HL-60/S4 (cell line): ENCODE data around the gene ATRAID.

Experiments
- in situ Hi-C: fragments of 300-500 bp; cut with MboI; formaldehyde crosslinking; loops from 2 replicates; pipeline ENCODE4 v1.14.3; 2022; ENCODE audit warnings: low sequenced_read_pairs

Gene ATRAID

GRCh38 chr2:27217173-27218121 lies 5.6 kb downstream of the ATRAID start, which contains the start of gene CAD:
CAD (plus strand) TSS chr2:27217369; CDS start chr2:27217552, 183 bp downstream.
- in situ Hi-C loops: no loop called here

- in situ Hi-C loops: no loop called here
Observed at GRCh38 chr2:27218614-27219013, 6.8 kb downstream of the ATRAID start.

DNA sequence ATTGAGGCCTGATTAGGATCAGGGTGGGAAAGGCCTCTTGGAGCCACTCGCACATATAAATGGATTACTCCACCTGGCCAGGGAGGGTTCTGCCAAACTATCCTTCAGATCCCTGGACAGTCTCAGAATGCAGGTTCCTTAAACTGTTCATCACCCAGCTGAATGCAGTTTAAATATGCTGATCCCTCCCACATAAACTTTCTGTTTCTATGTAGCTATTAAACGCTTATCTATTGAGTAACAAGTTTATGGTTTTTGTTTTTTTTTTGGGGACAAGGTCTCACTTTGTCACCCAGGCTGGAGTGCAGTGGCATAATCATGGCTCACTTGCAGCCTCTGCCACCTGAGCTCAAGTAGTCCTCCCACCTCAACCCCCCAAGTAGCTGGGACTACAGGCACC lies 7.2 kb downstream of the ATRAID start:
- in situ Hi-C loops: no loop called here

DNA sequence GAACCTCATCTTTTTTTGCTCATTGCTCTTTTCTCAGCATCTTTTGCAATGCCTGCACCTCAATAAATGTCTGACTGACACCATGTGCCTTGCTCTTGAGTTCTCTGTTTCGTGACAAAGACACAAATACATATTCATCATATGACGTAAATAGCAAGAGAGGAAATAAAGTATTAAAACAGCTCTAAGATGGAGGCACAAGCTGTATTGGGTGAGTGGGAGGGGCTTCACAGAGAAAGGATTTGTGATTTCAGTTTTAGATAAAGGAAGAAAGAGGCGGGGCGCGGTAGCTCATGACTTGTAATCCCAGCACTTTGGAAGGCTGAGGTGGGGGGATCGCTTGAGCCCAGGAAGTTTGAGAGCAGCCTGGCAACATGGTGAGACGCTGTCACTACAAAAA lies 8.2 kb downstream of the ATRAID start:
- in situ Hi-C loops: no loop called here

DNA sequence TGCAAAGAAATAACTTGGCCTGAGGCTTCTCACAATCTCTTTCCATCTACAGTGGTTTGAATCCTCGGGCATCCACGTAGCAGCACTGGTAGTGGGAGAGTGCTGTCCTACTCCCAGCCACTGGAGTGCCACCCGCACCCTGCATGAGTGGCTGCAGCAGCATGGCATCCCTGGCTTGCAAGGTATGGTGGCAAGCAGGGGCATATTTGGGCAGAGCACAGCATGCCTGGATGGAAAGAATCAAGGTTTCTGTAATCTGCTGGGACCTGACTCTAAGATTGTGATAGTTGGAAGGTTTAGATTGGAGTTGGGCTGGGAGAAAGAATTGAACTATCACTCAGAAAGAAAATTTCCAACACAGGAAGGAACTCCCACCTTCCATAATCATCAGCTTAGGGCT lies 9.3 kb downstream of the ATRAID start:
- in situ Hi-C loops: no loop called here

DNA sequence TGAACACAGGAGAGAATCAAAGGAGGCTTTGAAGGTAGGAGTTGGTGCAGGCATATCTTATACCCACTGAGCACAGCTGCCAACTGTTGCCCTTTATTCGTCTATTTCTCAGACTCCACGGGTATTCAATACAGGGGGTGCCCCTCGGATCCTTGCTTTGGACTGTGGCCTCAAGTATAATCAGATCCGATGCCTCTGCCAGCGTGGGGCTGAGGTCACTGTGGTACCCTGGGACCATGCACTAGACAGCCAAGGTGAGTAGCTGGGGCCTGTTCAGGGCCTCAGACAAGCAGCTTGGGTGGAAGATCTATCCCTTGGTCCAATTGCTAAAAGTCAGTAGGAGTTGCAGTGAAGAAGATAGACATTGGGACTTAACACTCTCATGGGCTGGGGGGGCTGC lies 10.6 kb downstream of the ATRAID start:
- in situ Hi-C loops: no loop called here

GRCh38 chr2:27223416-27223815 lies 11.6 kb downstream of the ATRAID start:
- in situ Hi-C loops: no loop called here

DNA sequence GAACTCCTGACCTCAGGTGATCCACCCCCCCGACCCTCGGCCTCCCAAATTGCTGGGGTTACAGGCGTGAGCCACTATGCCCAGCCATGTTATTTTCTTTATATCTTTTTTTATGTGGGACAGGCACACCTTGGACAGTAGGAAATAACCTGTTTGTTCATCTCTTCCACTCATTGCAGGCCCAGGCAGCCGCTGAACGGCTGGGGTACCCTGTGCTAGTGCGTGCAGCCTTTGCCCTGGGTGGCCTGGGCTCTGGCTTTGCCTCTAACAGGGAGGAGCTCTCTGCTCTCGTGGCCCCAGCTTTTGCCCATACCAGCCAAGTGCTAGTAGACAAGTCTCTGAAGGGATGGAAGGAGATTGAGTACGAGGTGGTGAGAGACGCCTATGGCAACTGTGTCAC lies 13.7 kb downstream of the ATRAID start:
- in situ Hi-C loops: no loop called here

DNA sequence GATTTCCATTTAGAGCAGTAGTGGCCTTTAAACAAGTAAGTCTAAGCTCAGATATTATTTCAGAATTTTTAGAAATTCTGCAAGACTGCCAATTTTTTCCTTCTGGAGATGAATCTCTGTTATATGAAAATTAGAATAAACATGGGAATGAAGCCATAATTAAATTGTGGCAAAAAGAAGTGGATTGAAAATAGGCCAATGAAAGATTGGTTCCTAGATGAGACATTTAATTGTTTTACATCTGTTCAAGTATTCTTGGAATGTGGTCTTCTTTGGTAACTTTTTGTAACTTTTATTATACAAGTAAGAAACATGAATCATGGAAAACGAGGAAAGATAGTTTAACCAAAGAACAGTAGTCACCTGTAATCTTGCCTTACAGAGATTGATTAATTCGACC lies 15.7 kb downstream of the ATRAID start:
- in situ Hi-C loops: no loop called here

- in situ Hi-C loops: no loop called here
Observed at GRCh38 chr2:27231921-27232320, 20.1 kb downstream of the ATRAID start.

DNA sequence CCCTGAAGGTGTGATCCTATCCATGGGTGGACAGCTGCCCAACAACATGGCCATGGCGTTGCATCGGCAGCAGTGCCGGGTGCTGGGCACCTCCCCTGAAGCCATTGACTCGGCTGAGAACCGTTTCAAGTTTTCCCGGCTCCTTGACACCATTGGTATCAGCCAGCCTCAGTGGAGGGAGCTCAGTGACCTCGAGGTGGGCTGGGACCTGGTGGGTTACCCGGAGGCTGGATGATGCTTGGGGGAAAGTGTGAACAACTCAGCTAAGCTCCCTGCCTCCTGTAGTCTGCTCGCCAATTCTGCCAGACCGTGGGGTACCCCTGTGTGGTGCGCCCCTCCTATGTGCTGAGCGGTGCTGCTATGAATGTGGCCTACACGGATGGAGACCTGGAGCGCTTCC lies 21.5 kb downstream of the ATRAID start:
- in situ Hi-C loops: no loop called here

GRCh38 chr2:27236136-27236535 lies 24.3 kb downstream of the ATRAID start:
- in situ Hi-C loops: no loop called here

- in situ Hi-C loops: no loop called here
Observed at GRCh38 chr2:27236626-27237025, 24.8 kb downstream of the ATRAID start.

- in situ Hi-C loops: no loop called here
Observed at GRCh38 chr2:27237341-27237945, 25.6 kb downstream of the ATRAID start.

GRCh38 chr2:27238976-27239375 lies 27.1 kb downstream of the ATRAID start:
- in situ Hi-C loops: no loop called here

DNA sequence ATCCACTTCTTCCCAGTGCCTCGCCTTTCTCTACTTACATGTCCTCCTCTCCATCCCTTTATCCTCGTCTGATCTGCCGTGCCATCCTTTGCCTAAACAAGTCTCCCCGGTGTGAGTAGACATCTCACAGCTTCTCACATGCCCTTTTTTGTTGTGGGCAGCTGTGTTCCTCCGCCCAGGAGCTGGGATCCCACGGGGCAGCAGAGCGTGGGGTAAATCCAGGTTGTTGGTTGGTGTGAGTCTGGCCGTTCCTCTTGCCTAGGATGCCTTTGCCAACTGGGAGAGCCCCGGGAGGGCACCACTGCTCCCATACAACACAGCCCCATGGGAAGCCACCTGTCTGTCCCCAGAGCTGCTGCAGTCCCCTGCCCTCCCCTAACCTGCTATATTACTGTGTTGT lies 28.6 kb downstream of the ATRAID start:
- in situ Hi-C loops: no loop called here

DNA sequence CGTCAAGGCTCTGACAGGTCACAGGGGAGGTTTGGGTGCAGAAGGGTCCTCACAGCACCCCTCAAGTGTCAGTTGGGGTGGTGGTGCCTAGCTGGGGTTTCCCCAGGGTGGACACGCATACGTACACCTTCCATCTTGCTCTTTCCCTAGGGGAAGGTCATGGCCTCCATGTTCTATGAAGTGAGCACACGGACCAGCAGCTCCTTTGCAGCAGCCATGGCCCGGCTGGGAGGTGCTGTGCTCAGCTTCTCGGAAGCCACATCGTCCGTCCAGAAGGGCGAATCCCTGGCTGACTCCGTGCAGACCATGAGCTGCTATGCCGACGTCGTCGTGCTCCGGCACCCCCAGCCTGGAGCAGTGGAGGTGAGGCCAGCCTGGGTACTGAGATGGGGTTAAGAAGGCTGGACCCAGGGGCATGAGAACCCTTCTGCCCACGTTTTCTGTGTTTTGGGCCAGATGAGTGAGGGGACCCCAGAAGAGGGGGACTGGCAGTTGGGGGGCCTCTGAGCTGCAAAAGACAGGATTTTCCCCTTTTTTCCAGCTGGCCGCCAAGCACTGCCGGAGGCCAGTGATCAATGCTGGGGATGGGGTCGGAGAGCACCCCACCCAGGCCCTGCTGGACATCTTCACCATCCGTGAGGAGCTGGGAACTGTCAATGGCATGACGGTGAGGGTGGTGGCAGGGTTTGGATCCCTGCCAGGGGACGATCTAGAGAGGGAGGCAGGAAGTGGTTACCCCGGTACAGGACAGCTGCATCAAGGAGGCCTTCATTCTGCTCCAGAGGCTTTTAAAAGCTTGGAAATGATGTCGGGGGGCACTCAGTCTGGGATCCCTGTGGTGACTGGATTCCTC lies 30.1 kb downstream of the ATRAID start:
- in situ Hi-C loops: no loop called here

DNA sequence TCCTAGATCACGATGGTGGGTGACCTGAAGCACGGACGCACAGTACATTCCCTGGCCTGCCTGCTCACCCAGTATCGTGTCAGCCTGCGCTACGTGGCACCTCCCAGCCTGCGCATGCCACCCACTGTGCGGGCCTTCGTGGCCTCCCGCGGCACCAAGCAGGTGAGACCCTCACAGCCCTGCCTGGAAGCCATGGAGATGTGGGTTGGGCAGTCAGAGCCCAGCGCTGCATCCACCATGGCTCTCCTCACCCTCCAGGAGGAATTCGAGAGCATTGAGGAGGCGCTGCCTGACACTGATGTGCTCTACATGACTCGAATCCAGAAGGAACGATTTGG lies 30.7 kb downstream of the ATRAID start:
- in situ Hi-C loops: no loop called here

DNA sequence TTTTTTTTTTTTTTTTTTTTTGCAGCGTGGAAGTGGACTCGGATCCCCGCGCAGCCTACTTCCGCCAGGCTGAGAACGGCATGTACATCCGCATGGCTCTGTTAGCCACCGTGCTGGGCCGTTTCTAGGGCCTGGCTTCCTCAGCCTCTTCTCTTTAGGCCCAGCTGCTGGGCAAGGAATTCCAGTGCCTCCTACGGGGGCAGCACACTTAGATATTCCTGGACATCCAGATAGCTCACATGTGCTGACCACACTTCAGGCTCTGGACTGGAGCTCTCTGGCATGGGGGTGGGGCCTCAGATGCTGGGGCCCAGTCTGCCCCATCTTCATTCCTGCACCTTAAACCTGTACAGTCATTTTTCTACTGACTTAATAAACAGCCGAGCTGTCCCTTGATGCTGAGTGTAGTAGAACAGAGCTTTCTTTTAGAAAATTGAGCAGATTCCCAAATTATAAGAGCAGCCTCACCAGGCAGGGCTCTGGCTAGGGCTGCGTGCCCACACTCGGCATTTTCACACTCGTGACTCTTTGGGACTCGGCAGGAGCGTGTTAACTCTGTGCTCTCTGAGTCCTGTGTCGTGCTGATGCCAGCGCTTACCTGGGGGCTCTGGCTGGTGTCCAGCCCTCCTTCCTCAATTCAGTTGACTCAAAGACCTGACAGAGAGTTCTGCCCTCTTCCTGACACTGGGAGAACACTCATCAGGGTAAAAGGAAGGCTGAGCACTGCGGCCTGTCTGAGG lies 31.7 kb downstream of the ATRAID start:
- in situ Hi-C loops: no loop called here

- in situ Hi-C loops: no loop called here
Observed at GRCh38 chr2:27245116-27245515, 33.3 kb downstream of the ATRAID start.

DNA sequence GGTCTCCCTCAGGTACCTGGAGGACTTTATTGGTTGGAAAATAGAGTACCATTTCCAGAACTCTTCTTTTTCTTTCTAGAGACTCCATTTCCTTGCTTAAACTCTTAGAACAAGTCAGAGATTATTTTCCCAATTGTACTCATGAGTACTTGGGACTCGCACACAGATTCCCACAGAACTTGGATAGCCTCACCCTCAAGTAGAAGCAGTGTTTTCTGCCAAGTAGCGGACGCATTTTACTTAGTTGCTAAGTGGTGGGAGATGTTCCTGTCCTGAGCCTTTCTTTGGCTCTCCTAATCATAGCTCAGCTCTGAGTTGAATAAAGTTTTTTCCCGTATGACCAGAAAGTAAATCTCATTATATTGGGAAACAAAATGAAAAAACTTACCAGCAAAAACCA lies 33.8 kb downstream of the ATRAID start:
- in situ Hi-C loops: no loop called here
